Activated T-cell treated with anti-CD3 and anti-CD28 coated beads, Interleukin-2, amount 50 U/mL, for 4 hours (primary cell): ENCODE results near the gene KCNJ14. TPM values are rescaled to one million over a fixed set of nuclear protein-coding genes. Genes with fewer than 3 reads are reported as not detected.

Source experiments
- ATAC-seq, 2 donors: fragments of 200-7000 bp; cut with Tn5 transposase; one replicate each; pipeline ENCODE4 v1.10.0; 2021
- DNase-seq: peaks from one replicate; pipeline ENCODE4 v3.0.0-alpha.2; 2020
- H3K27me3 Mint-ChIP-seq: one replicate; pipeline ENCODE4 v1.8.0; 2021; ENCODE audit warnings: low read depth, mixed read lengths
- H3K36me3 Mint-ChIP-seq: one replicate; pipeline ENCODE4 v1.8.0; 2022; ENCODE audit warnings: mixed read lengths; ENCODE audit not compliant: insufficient read depth
- H3K4me1 Mint-ChIP-seq: one replicate; pipeline ENCODE4 v1.8.0; 2021; ENCODE audit warnings: low read depth, mixed read lengths
- H3K4me3 Mint-ChIP-seq: one replicate; pipeline ENCODE4 v1.8.0; 2021; ENCODE audit warnings: mild to moderate bottlenecking, moderate library complexity, mixed read lengths
- H3K9me3 Mint-ChIP-seq: one replicate; pipeline ENCODE4 v1.8.0; 2021; ENCODE audit warnings: mixed read lengths
- total RNA-seq, 3 donors: library from RNA; stranded (reverse); gene quantifications; one replicate each; pipeline ENCODE4 v1.2.1, GENCODE V29; 2021

KCNJ14 gene
- total RNA-seq, 3 donors from 2014 or later = 3.1 to 3.3 (median 3.3) TPM

DNA sequence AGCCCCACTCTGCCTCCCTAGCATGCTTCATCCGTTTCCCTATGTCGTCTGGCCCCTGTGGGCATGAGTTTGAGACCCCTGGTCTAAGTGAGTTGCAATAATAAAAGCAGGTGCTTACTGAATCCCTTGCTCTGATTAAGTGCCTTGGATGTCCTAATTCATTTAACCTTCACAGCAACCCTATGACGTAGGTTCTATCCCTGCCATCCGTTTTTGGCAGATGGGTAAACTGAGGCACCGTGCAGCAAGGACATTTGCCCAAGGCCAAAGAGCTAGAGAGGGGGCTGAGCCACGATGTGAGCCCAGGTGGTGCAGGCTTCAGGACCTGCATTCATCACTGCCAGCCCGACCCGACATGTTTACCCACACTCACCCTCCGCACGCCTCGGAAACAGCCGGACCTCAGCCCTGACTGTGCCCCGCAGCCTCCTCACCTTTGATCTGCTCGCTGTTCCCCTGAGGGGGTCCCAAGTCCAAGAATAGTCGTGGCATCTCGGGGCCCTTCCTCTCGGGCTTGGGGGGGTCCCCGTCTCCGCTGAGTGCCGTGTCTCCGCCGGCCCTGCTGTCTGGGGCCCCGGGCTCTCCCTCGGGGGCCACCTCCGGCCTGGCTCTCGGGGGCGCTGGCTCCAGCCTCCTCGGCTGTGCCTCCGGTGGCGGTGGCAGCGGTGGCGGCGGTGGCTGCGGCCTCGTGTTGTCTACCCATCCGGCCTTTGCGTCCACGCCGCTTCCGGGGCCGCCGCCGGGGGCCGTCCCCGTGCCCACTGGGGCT lies 41.8 kb downstream of the KCNJ14 start:
- peaks cover 22% of the 10 kb centered on the region for H3K4me1 Mint-ChIP-seq
- no peak overlapping the region for H3K4me3 Mint-ChIP-seq
- peaks cover 35% of the 10 kb centered on the region for H3K27me3 Mint-ChIP-seq
- ATAC-seq (no peak), DNase-seq (no peak)
- no peaks in the 10 kb centered on the region for H3K9me3 Mint-ChIP-seq
- H3K36me3 Mint-ChIP-seq = no peaks in the 10 kb centered on the region

DNA sequence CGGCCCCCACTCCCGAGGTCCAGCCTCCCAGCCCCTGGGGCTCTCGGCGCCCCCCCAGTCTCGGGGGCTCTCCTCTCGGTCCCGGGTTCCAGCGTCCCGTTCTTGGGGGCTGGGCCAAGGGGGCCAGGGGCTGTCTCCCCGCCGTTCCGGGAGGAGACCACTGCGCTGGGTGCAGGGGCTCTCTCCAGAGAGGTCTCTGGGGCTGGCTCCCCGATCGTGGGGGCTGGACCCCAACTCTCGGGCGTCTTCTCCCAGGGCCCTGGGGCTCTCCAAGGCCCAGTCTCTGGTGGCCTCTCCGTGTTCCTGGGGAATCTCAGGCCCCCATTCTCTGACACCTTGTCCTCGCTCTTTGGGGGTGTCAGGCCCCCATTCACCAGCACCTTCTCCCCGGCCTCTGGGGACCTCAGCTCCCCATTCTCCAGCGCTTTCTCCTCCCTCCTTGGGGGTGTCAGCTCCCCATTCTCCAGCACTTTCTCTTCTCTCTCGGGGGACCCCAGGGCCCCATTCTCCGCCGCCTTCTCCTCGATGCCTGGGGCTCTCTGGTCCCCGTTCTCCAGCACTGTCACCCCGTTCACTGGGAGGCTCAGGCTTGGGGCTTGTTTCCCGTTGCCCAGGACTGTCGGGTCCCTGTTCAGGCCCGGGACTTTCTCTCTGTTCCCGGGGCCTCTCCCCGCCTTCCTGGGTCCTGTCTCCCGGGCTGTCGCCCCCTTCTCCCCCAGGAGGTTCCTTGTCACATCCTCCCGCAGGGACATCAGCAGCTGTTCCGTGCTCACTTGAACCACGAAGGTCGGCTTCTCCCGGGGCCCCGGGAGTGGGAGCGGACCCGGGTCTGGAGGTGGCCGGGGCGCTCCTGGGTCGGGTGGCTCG lies 42.6 kb downstream of the KCNJ14 start:
- Mint-ChIP-seq H3K4me3 (no peak overlapping the region), H3K36me3 (no peaks in the 10 kb centered on the region), H3K9me3 (no peaks in the 10 kb centered on the region), H3K27me3 (peaks cover 28% of the 10 kb centered on the region), H3K4me1 (peaks cover 15% of the 10 kb centered on the region)
- no peak for ATAC-seq
- DNase-seq = no peak

DNA sequence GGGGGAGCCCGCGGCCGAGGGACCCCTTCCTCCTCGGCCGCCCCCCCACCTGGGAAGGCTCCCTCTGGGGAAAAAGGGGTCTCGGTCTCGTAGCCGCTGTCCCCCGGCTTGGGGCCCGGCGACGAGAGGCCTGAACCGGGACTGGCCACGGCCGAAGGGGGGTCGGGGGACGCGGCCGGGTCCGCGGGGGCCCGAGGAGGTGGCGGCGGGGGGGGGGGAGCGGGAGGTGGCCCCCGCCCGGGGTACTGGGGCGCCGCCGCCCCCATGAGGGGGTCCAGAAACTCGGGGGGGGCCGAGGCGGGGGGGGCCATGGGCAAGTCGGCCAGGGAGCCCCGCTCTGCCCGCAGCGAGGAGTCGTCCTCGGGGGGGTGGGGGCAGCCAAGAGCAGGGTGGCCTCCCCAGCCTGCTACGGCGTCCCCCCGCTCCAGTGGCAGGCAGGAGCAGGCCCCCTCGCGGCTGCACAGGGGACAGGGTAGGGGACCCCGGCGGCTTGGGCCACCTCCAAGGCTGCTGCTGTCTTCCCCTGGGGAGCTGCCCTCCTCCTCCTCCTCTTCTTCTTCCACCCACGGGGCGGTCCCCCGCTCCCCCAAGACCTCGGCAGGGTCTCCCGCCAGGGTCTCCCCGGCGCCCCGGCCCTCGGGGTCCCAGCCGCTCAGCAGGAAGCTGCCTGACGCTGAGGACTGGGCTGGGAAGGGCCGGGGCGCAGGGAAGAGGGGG lies 43.4 kb downstream of the KCNJ14 start:
- no peak for ATAC-seq
- Mint-ChIP-seq H3K4me1 (peaks cover 15% of the 10 kb centered on the region), H3K4me3 (no peak overlapping the region), H3K9me3 (no peaks in the 10 kb centered on the region), H3K27me3 (peaks cover 28% of the 10 kb centered on the region), H3K36me3 (no peaks in the 10 kb centered on the region)
- no peak for DNase-seq

DNA sequence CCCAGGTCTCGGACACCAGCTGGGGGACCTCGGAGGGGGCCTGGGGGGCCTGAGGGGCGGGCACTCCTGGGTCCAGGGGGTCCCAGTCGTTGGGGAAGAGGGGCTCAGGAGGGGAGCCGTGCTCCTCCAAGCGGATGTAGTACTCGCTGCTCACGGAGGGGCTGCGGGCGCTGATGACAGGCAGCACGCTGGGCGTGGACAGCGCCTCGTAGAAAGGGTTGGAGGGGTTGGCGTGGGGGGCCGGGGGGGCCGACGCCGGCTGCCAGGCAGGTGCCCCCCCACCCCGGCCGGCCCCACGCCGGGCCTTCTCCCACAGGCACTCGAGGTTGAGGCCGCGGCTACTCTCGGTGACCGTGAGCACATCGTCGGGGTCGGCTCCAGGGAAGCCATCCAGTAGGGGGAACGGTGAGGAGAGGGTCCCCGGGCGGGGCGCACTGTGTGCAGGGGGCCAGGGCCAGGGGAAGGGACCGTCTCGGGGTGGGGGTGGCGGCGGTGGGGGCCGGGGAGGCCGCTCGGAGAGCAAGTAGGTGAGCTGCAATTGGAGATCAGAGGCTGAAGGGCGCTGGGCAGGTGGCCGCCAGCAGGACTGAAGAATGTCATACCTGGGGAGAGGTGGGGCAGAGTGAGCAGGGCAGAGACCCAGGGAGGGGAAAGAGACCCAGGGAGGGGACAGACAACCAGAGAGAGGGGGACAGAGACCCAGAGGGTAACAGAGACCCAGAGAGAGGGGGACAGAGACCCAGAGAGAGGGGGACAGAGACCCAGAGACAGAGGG lies 44.1 kb downstream of the KCNJ14 start:
- Mint-ChIP-seq H3K4me1 (peaks cover 11% of the 10 kb centered on the region), H3K36me3 (no peaks in the 10 kb centered on the region), H3K27me3 (peaks cover 24% of the 10 kb centered on the region), H3K4me3 (no peak overlapping the region), H3K9me3 (no peaks in the 10 kb centered on the region)
- ATAC-seq = no peak
- DNase-seq = no peak

DNA sequence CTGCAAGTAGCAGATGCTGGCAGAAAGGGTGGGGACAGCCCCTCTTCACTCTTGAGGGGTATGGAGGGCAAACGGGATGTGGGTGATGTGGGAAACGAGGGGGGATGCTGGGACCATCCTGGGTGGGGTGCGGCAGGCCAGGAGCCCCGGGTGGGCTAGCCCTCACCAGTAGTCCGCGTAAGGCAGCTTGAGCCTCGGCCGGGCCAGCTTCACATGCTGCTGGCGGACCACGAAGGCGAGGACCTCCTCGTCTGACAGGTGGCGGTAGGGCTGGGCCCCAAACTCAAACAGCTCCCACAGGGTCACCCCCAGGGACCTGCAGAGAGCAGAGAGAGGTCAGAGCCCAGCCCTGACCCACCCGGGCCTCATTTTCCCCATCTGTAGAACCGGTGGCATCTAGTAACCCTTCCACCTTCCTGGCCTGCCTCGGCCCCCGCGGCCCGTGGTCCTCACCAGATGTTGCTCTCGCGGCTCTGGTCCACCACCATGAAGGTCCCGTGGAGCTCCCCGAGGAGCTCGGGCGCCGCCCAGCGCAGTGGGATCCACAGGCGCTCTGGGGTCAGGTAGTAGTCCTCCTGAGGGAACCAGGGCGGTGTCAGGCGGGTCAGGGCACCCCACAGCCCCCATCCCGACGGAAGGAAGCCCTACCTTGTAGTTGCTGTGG lies 45.6 kb downstream of the KCNJ14 start:
- no peaks in the 10 kb centered on the region for H3K36me3 Mint-ChIP-seq
- no peaks in the 10 kb centered on the region for H3K9me3 Mint-ChIP-seq
- DNase-seq = no peak
- H3K4me1 Mint-ChIP-seq = peaks cover 11% of the 10 kb centered on the region
- ATAC-seq = no peak
- peaks cover 12% of the 10 kb centered on the region for H3K27me3 Mint-ChIP-seq
- H3K4me3 Mint-ChIP-seq = peak overlapping the region; percentile 21

DNA sequence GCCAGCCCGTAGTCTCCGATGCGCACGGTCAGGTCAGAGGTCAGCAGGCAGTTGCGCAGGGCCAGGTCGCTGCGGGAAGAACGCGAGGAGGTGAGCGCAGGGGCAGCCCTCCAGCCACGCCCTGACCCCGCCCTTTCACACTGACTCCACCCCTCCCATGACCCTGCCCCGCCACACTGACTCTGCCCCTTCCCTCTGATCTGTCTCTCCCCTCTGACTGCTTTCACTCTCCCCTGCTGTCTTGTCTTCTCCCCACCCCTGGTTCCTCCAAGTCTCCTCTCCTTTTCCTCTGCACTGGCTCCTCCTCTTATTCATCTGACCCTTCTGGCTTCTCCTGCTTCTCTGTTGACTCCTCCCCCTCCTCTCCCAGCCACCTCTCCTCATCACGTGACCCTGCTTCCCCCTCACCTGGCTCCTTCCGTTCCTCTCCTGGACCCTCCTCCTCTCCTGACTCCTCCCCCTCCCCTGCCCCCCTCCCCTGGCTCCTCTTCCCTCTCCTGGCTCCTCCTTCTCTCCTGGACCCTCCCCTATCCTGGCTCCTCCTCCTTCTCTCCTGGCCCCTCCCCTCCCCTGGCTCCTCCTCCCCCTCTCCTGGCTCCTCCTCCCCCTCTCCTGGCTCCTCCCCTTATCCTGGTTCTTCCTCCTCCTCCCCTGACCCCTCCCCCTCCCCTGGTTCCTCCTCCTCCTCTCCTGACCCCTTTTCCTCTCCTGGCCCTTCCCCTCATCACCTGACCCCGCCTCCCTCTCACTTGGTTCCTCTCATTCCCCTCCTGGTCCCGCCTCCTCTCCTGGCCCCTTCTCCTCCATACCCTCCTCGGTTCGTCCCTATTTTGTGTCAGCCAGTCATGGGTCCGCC lies 46.3 kb downstream of the KCNJ14 start:
- ATAC-seq = peak; percentile 70 to 77
- no peaks in the 10 kb centered on the region for H3K9me3 Mint-ChIP-seq
- H3K4me1 Mint-ChIP-seq = peaks cover 11% of the 10 kb centered on the region
- no peaks in the 10 kb centered on the region for H3K36me3 Mint-ChIP-seq
- peaks cover 12% of the 10 kb centered on the region for H3K27me3 Mint-ChIP-seq
- DNase-seq = peak; percentile 64
- H3K4me3 Mint-ChIP-seq = peak overlapping the region; percentile 21

DNA sequence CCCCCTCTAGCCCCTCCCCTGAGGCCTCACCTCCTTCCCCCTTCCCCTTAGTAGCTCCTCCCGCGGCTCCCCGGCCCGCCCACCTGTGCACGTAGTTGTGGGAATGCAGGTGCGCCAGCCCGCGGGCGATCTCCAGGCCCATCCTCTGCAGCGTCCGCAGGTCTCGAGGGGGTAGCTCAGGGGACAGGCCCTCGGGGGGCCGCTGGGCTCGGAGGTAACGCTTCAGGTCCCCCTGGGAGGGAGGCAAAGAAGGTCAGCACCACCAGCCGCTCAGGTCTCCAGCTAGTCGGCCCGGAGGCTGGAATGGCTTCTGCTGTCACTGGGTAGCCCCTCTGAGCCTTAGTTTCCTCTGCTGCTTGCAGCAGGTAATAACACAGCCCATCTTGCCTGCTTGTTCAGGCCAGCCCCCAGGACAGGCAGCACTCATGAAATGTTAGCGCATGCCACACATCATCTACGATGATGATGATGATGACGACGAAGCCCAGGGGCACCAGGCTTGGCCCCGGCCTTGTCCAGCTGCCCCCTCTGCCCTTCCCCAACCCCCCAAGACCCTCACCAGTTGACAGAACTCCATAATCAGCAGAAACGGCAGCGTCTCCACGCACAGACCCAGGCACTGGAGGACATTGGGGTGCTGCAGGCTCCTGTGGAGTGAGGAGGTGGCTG lies 47.1 kb downstream of the KCNJ14 start:
- H3K27me3 Mint-ChIP-seq = peaks cover 7% of the 10 kb centered on the region
- no peak for DNase-seq
- H3K4me3 Mint-ChIP-seq = no peak overlapping the region
- ATAC-seq = peak in 1 of 2 donors; percentile 66
- peaks cover 11% of the 10 kb centered on the region for H3K4me1 Mint-ChIP-seq
- H3K9me3 Mint-ChIP-seq = no peaks in the 10 kb centered on the region
- H3K36me3 Mint-ChIP-seq = no peaks in the 10 kb centered on the region

DNA sequence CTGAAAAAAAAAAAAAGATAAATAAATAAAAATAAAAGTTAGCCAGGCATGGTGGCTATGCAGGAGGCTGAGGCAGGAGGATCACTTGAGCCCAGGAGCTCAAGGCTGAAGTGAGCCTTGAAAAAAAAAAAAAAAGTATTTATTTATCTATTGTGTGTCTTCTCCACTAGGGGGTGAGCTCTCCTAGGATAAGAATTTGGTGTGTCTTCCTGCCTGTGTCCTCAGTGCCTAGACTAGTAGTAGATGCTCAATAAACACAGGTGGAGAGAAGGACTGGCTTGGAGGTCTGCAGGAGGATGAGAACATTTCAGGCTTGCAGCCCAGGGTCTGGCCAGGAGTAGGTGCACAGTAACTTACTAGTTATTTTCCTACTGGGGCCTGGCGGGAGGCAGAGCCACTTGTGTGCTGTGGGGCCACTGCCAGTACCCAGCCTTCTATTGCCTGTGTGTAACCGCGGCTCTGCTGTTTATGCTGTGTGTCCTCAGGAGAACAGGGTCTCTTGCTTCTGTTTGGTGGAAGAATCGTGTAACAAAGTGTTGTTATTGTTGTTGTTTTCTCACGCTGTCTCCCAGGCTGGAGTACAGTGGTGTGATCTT lies 50.9 kb downstream of the KCNJ14 start:
- H3K27me3 Mint-ChIP-seq = no peaks in the 10 kb centered on the region
- ATAC-seq (peak in 1 of 2 donors; percentile 11), DNase-seq (no peak)
- peaks cover 14% of the 10 kb centered on the region for H3K4me1 Mint-ChIP-seq
- no peaks in the 10 kb centered on the region for H3K36me3 Mint-ChIP-seq
- no peaks in the 10 kb centered on the region for H3K9me3 Mint-ChIP-seq
- H3K4me3 Mint-ChIP-seq = no peak overlapping the region

DNA sequence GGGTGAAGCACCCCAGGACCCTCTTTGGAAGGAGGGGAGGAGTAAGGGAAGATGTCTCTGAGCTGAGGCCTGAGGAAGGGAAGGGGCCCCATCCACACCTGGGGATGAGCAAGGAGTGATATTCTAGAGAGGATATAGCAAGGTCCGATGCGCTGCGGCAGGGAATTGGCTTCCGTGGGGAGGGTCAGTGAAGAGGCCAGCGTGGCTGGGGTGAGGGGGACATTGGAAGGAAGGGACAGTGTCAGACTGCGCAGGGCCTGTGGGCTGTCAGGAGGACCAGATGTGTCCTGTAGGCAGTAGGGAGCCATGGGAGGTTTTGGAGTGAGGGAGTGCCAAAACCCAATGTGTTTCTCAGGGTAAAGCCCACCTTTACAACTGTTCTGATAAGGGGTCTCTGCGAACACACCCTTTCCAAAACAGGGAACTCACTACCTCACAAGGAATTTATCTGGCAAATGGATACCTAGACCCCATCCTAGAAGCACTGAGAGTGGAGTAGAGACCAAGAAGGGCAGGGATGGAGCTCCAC lies 52.6 kb downstream of the KCNJ14 start:
- Mint-ChIP-seq H3K4me3 (no peak overlapping the region), H3K36me3 (no peaks in the 10 kb centered on the region), H3K9me3 (no peaks in the 10 kb centered on the region), H3K27me3 (no peaks in the 10 kb centered on the region), H3K4me1 (peaks cover 10% of the 10 kb centered on the region)
- no peak for ATAC-seq
- DNase-seq = no peak

DNA sequence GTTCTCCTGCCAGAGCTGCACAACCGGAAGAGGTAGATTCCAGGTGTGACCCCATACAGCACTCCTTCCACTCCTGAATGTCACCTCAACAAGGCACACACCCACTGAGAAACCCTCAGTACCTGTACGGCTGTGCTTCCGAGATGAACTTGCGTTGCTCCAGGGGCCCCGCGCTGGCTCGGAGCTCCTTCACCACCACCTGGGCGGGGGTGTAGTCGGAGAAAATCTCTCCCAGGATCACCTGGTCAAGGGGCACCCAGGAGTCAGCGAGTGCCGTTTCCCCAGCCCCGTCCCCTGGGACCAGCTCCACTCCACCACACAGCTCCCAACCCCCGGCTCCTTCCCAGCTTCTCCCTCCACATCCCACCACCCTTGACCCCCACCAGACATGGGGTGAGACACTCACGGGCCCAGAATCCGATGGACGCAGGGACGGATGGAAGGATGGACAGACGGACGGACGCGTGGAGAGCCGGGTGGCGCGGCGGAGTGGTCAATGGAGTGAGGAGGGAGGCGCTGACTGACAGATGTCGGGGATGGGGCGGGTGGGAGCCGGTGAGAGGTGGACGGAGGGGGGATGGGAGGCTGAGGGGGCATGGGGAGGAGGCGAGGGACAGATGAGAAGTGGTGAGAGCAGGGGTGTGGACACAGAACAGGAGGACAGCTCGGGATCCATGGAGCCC lies 53.5 kb downstream of the KCNJ14 start:
- no peaks in the 10 kb centered on the region for H3K27me3 Mint-ChIP-seq
- DNase-seq = no peak
- no peak for ATAC-seq
- no peaks in the 10 kb centered on the region for H3K36me3 Mint-ChIP-seq
- H3K9me3 Mint-ChIP-seq = no peaks in the 10 kb centered on the region
- peaks cover 12% of the 10 kb centered on the region for H3K4me1 Mint-ChIP-seq
- H3K4me3 Mint-ChIP-seq = no peak overlapping the region

DNA sequence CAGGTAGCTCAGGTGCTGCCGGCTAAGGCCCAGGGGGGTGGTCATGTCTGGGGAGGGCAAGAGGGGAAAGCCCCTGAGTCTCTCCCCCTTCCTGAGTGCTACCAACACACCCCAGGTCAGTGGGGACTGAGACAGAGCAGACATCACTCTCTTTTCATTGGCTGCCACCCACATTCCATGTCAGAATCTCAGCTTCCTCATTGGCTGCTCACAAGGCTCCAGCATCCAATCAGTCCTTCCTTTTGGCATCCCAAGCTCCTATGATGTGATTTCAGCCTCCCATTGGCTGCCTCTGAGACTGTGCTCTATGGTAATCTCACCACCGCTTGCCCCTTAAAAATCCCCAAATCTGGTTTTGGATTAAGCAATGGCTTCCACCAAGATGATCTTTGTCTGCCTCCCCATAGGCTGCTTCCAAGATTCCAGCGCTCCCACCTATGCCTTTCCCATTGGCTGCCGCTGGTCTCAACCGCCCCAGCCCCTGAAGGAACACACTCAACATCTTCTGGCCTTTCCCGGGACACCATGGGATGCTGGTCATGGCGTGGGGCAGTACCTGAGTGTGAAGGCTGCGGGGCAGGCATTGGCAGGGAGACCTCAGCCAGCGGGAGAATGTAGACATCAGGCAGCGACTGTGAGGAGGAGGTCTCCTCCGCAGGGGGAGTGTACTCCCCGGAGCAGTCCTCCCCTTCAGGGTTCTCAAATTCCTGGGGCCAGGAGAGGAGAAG lies 54.3 kb downstream of the KCNJ14 start:
- Mint-ChIP-seq H3K4me3 (no peak overlapping the region), H3K36me3 (no peaks in the 10 kb centered on the region), H3K9me3 (no peaks in the 10 kb centered on the region), H3K4me1 (peaks cover 13% of the 10 kb centered on the region), H3K27me3 (no peaks in the 10 kb centered on the region)
- no peak for ATAC-seq
- DNase-seq = no peak
